22Rv1 (cell line): ENCODE data around the gene PHF20.

Source experiments
- ZFX ChIP-seq: fragments of 450-650 bp; IDR thresholded peaks from 2 replicates; pipeline ENCODE4 v1.6.1; 2017; ENCODE audit warnings: antibody characterized with exemption, borderline replicate concordance
- TF ChIP-seq, protein P1 (sequence below): fragments of 450-650 bp; IDR thresholded peaks from 2 replicates; pipeline ENCODE4 v1.5.1; 2017; ENCODE audit warnings: mild to moderate bottlenecking

DNA sequence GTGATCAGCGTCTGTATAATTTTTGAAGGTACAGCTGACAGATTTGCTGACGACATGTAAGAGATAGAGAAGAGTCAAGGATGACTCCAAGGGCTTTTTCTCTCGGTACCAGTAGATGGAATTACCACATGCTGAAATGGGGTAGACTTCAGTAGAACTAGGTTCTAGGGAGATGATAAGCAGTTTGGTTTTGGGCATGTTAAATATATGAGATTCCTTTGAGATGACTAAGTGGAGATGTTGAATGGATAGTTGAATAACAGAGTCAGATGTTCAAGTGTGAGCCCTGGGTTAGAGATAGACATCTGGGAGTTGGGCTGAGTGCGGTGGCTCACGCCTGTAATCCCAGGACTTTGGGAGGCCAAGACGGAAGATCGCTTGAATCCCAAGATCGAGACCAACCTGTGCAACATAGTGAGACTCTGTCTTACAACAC lies 50.0 kb downstream of the PHF20 start:
- TF ChIP-seq, protein P1, sequence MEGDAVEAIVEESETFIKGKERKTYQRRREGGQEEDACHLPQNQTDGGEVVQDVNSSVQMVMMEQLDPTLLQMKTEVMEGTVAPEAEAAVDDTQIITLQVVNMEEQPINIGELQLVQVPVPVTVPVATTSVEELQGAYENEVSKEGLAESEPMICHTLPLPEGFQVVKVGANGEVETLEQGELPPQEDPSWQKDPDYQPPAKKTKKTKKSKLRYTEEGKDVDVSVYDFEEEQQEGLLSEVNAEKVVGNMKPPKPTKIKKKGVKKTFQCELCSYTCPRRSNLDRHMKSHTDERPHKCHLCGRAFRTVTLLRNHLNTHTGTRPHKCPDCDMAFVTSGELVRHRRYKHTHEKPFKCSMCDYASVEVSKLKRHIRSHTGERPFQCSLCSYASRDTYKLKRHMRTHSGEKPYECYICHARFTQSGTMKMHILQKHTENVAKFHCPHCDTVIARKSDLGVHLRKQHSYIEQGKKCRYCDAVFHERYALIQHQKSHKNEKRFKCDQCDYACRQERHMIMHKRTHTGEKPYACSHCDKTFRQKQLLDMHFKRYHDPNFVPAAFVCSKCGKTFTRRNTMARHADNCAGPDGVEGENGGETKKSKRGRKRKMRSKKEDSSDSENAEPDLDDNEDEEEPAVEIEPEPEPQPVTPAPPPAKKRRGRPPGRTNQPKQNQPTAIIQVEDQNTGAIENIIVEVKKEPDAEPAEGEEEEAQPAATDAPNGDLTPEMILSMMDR = no peak
- TF ChIP-seq ZFX = no peak
